T-cell (primary cell): ENCODE data around the gene C10orf62. TPM values are rescaled to one million over a fixed set of nuclear protein-coding genes. Genes with fewer than 3 reads are reported as not detected.
"Not testable (repeated sequence)": the region's sequence is repeated elsewhere in the genome, so short reads cannot be mapped to it uniquely, and the experiment has no call there.

Source experiments
- ATAC-seq, 4 experiments: fragments of 200-7000 bp in 3 of 4; fragments of 150-1000 bp in 1 of 4; cut with Tn5 transposase; replicated peaks in 1 of 4; 1 replicate in 3 of 4; 2 replicates in 1 of 4; pipeline ENCODE4 v1.10.0; 2021; ENCODE audit warnings: moderate library complexity in 3 of 4, mild to moderate bottlenecking in 2 of 4, moderate number of reproducible peaks in 1 of 4
- CTCF ChIA-PET, 2 donors: fragments of 300-600 bp; sonication (Branson Sonifier 250); formaldehyde crosslinking; loops; one replicate each; lab custom pipeline; 2022; ENCODE audit warnings: antibody characterized with exemption in 2 of 2; lab: Charles Lee
- POLR2A ChIA-PET, 2 donors: fragments of 300-600 bp; sonication (Branson Sonifier 250); formaldehyde crosslinking; loops; one replicate each; lab custom pipeline; 2022; ENCODE audit warnings: antibody characterized with exemption in 2 of 2; lab: Charles Lee
- DNase-seq, 35 experiments: peaks; one replicate each; pipeline versions ENCODE4 v3.0.0 to v3.0.0-alpha.2; 2013 to 2023
- H3K27ac ChIP-seq: one replicate; pipeline ENCODE4 v1.5.1; 2013; ENCODE audit warnings: low read length
- H3K27me3 ChIP-seq, 2 experiments: replicated peaks in 1 of 2; 1 replicate in 1 of 2; 2 replicates in 1 of 2; pipeline versions ENCODE4 v1.6.1 to v1.7.0; 2013; ENCODE audit warnings: low read length in 1 of 2, mixed read lengths in 1 of 2; ENCODE audit not compliant: control insufficient read depth in 2 of 2, insufficient read depth in 2 of 2; ENCODE audit errors: extremely low read depth in 1 of 2
- H3K36me3 ChIP-seq, 2 donors: 1 replicate in 1 of 2; 2 replicates in 1 of 2; pipeline versions ENCODE4 v1.6.1 to v1.7.0; 2013; ENCODE audit warnings: low read length in 1 of 2; ENCODE audit not compliant: control insufficient read depth in 2 of 2, insufficient read depth in 1 of 2; ENCODE audit errors: extremely low read depth in 1 of 2
- H3K4me1 ChIP-seq, 2 experiments: 1 replicate in 1 of 2; 2 replicates in 1 of 2; pipeline versions ENCODE4 v1.6.1 to v1.7.0; 2013; ENCODE audit warnings: low read length in 2 of 2, mixed read lengths in 1 of 2; ENCODE audit not compliant: insufficient read depth in 2 of 2, control insufficient read depth in 1 of 2; ENCODE audit errors: extremely low read depth in 1 of 2
- H3K4me3 ChIP-seq, 2 donors: 1 replicate in 1 of 2; 2 replicates in 1 of 2; pipeline versions ENCODE4 v1.5.1 to v1.7.0; 2013; ENCODE audit warnings: mild to moderate bottlenecking in 2 of 2, low read length in 1 of 2, moderate library complexity in 1 of 2; ENCODE audit not compliant: control insufficient read depth in 1 of 2; ENCODE audit errors: extremely low read depth in 1 of 2
- H3K9me3 ChIP-seq: 2 replicates; pipeline ENCODE4 v1.7.0; 2013
- H3K27ac Mint-ChIP-seq, 2 donors: one replicate each; pipeline ENCODE4 v1.8.0; 2020 to 2021; ENCODE audit warnings: mild to moderate bottlenecking in 2 of 2, mixed read lengths in 2 of 2
- H3K27me3 Mint-ChIP-seq, 2 donors: one replicate each; pipeline ENCODE4 v1.8.0; 2021 to 2022; ENCODE audit warnings: mixed read lengths in 2 of 2
- H3K36me3 Mint-ChIP-seq: one replicate; pipeline ENCODE4 v1.8.0; 2021; ENCODE audit warnings: mixed read lengths
- H3K4me1 Mint-ChIP-seq, 3 donors: one replicate each; pipeline ENCODE4 v1.8.0; 2020 to 2022; ENCODE audit warnings: mixed read lengths in 3 of 3, mild to moderate bottlenecking in 1 of 3
- H3K4me3 Mint-ChIP-seq, 3 donors: one replicate each; pipeline ENCODE4 v1.8.0; 2020 to 2022; ENCODE audit warnings: mild to moderate bottlenecking in 3 of 3, mixed read lengths in 3 of 3, moderate library complexity in 3 of 3
- H3K9me3 Mint-ChIP-seq, 3 donors: one replicate each; pipeline ENCODE4 v1.8.0; 2020 to 2022; ENCODE audit warnings: mixed read lengths in 3 of 3
- WGBS: methylation state at CpG from one replicate; pipeline ENCODE4 v1.1.5; 2013; ENCODE audit warnings: missing lambda C conversion rate; ENCODE audit not compliant: insufficient coverage; 5-methylcytosine and 5-hydroxymethylcytosine counted together
- total RNA-seq, 35 experiments: library from RNA in 6 of 35; stranded (reverse) in 6 of 35; fragments of 120-200 nt in 1 of 35; gene quantifications; one replicate each; pipeline versions ENCODE4 v1.2.1 to v1.2.4 and lab custom pipeline; 2013 to 2026

Gene C10orf62
- total RNA-seq, 5 donors from 2014 or later (not counting 1 experiment from before 2014, with no cell fraction given): not detected

GRCh38 chr10:97631098-97631497 is 41.6 kb downstream of the C10orf62 start:
- H3K4me1 Mint-ChIP-seq: peaks cover 12 to 17% (median 16%) of the 10 kb centered on the region in 3 donors
- no peak for ATAC-seq
- H3K4me3 Mint-ChIP-seq: no peak overlapping the region

GRCh38 chr10:97632949-97633884 is 43.7 kb downstream of the C10orf62 start, which contains the start of gene MORN4:
TSS of gene MORN4 (minus strand) at chr10:97633500. CDS start at chr10:97619653, 13,847 bp downstream.
- Histone ChIP-seq H3K36me3 (no peaks in the 10 kb centered on the region), H3K4me1 (peaks cover 2 to 13% of the 10 kb centered on the region in 2 experiments), H3K4me3 (peak within 1 kb of the TSS; percentile 81 to 87), H3K27ac (no peak within 1 kb of the TSS), H3K9me3 (no peaks in the 10 kb centered on the region), H3K27me3 (peaks cover 0 to 9% of the 10 kb centered on the region in 2 experiments)
- Mint-ChIP-seq H3K27ac (peak within 1 kb of the TSS; percentile 78 to 83), H3K4me3 (peak within 1 kb of the TSS; percentile 89 to 98 (median 93)), H3K36me3 (no peaks in the 10 kb centered on the region), H3K4me1 (peaks cover 12 to 17% (median 16%) of the 10 kb centered on the region in 3 donors), H3K9me3 (no peaks in the 10 kb centered on the region), H3K27me3 (peaks cover 0 to 2% of the 10 kb centered on the region in 2 donors)
- DNase-seq: peak; percentile 79 to 95 (median 90)
- 7% methylated on average over 57 of the region's 62 CpGs for WGBS
- ChIA-PET POLR2A (no interaction called here), CTCF (no interaction called here)
- ATAC-seq: peak; percentile 99 to 100 (median 100)

More at GRCh38 chr10:97631098-97631497, 41.6 kb downstream of the C10orf62 start:
- Histone ChIP-seq H3K27me3 (peaks cover 0 to 9% of the 10 kb centered on the region in 2 experiments), H3K36me3 (no peaks in the 10 kb centered on the region), H3K4me3 (no peak overlapping the region), H3K4me1 (peaks cover 2 to 13% of the 10 kb centered on the region in 2 experiments), H3K27ac (no peak overlapping the region), H3K9me3 (no peaks in the 10 kb centered on the region)
- Mint-ChIP-seq H3K9me3 (no peaks in the 10 kb centered on the region), H3K27ac (no peak overlapping the region), H3K27me3 (peaks cover 0 to 2% of the 10 kb centered on the region in 2 donors), H3K36me3 (no peaks in the 10 kb centered on the region)
- POLR2A ChIA-PET: no interaction called here
- CTCF ChIA-PET: interaction anchor here in 1 of 2 donors (0.6 kb wide), 1 partner anchor 38 kb away, joined by 3 read pairs; no protein-coding TSS in a partner anchor
- no peak for DNase-seq

GRCh38 chr10:97633921-97634320 is 44.4 kb downstream of the C10orf62 start:
- Histone ChIP-seq H3K9me3 (no peaks in the 10 kb centered on the region), H3K4me1 (peaks cover 2 to 13% of the 10 kb centered on the region in 2 experiments), H3K27ac (no peak overlapping the region), H3K4me3 (peak overlapping the region; percentile 81 to 87), H3K36me3 (no peaks in the 10 kb centered on the region), H3K27me3 (peaks cover 0 to 9% of the 10 kb centered on the region in 2 experiments)
- ATAC-seq (no peak), DNase-seq (peak in 6 of 35 experiments; percentile 2 to 22 (median 9))
- no peaks in the 10 kb centered on the region for H3K36me3 Mint-ChIP-seq
- ChIA-PET POLR2A (no interaction called here), CTCF (no interaction called here)
- H3K27ac Mint-ChIP-seq: peak overlapping the region; percentile 59 to 83
- H3K9me3 Mint-ChIP-seq: no peaks in the 10 kb centered on the region
- peaks cover 12 to 17% (median 16%) of the 10 kb centered on the region in 3 donors for H3K4me1 Mint-ChIP-seq
- H3K27me3 Mint-ChIP-seq: peaks cover 0 to 2% of the 10 kb centered on the region in 2 donors
- WGBS: 83% methylated on average over 4 of the region's 8 CpGs
- H3K4me3 Mint-ChIP-seq: peak overlapping the region; percentile 89 to 98 (median 93)

GRCh38 chr10:97635577-97635976 is 46.1 kb downstream of the C10orf62 start:
- Mint-ChIP-seq H3K36me3 (no peaks in the 10 kb centered on the region), H3K4me3 (no peak overlapping the region), H3K4me1 (peaks cover 15 to 21% (median 17%) of the 10 kb centered on the region in 3 donors), H3K27me3 (peaks cover 0 to 2% of the 10 kb centered on the region in 2 donors), H3K27ac (no peak overlapping the region), H3K9me3 (no peaks in the 10 kb centered on the region)
- POLR2A ChIA-PET: interaction anchor here in 1 of 2 donors (0.5 kb wide), 1 partner anchor 234 kb away, joined by 3 read pairs; no protein-coding TSS in a partner anchor
- H3K4me1 ChIP-seq: peaks cover 2 to 19% of the 10 kb centered on the region in 2 experiments
- H3K36me3 ChIP-seq: no peaks in the 10 kb centered on the region
- ATAC-seq (no peak), DNase-seq (no peak)
- H3K27ac ChIP-seq: no peak overlapping the region
- WGBS: no CpG with 5 or more reads among the region's 1 CpG
- H3K9me3 ChIP-seq: no peaks in the 10 kb centered on the region
- CTCF ChIA-PET: no interaction called here
- no peak overlapping the region for H3K4me3 ChIP-seq
- peaks cover 0 to 9% of the 10 kb centered on the region in 2 experiments for H3K27me3 ChIP-seq

- CTCF ChIA-PET, H3K9me3 ChIP-seq, POLR2A ChIA-PET, H3K27me3 ChIP-seq, H3K27ac ChIP-seq, H3K36me3 Mint-ChIP-seq, ATAC-seq, H3K27ac Mint-ChIP-seq, DNase-seq, H3K36me3 ChIP-seq, H3K4me3 Mint-ChIP-seq, H3K9me3 Mint-ChIP-seq, H3K27me3 Mint-ChIP-seq, H3K4me3 ChIP-seq: not testable (repeated sequence)
- peaks cover 10 to 18% of the 10 kb centered on the region in 2 experiments for H3K4me1 ChIP-seq
- WGBS: no CpG with 5 or more reads among the region's 3 CpGs
- peaks cover 24 to 27% (median 25%) of the 10 kb centered on the region in 3 donors for H3K4me1 Mint-ChIP-seq
Measured at GRCh38 chr10:97639090-97639489, 49.6 kb downstream of the C10orf62 start.
